HG03575 (cell line): ENCODE results near the gene POLR1F.
A peak's percentile ranks its signal among the peaks of the same experiment; 100 is the strongest.

Source experiments
- ATAC-seq: cut with Tn5 transposase; IDR thresholded peaks from one replicate; pipeline ENCODE4 v1.9.1; 2021; ENCODE audit not compliant: unreplicated experiment, insufficient number of reproducible peaks, low FRiP score; ENCODE audit errors: extremely low read depth

Gene POLR1F

DNA sequence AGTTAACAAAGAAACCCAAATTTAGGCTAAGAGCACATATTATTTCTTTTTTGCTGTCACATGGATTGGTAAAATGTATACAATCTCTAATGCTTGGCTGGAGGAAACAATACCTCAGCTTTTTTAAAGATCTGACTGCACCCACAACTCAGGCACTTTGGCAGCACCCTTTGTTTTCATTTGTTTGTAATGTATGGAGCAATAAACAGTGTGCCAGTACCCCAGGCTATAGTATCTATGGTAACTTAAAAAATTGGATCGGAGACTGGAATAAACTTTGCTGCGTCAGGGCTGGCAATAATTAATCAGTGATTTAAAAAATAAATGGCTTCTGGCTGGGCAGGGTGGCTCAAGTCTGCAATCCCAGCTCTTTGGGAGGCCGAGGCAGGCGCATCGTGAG lies 27.2 kb downstream of the POLR1F start:
- ATAC-seq, result no peak

DNA sequence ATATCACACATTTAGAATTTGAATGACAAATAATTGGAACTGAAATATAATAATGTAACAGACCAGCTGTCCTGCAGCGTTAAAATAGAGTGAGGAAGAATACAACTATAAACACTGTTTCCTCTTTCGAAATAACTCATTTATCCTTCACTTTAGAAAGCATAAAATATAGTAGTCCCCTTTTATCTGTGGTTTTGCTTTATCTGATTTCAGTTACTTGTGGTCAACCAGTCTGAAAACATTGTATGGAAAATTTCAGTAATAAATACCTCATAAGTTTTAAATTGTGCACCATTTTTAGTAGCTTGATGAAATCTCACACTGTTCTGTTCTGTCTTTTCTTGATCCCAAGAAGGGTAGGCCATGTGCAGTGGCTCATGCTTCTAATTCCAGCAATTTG lies 31.7 kb downstream of the POLR1F start:
- ATAC-seq, result peak; percentile 86

DNA sequence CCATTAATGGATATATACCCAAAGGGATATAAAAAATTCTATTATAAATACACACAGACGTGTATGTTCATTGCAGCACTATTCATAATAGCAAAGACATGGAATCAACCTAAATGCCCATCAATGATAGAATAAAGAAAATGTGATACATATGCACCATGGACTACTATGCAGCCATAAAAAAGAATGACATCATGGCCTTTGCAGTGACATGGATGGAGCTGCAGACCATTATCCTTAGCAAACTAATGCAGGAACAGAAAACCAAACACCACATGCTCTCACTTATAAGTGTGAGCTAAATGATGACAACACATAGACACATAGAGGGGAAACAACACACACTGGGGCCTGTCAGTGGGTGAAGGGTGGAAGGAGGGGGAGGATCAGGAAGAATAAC lies 33.0 kb downstream of the POLR1F start:
- ATAC-seq, result no peak

DNA sequence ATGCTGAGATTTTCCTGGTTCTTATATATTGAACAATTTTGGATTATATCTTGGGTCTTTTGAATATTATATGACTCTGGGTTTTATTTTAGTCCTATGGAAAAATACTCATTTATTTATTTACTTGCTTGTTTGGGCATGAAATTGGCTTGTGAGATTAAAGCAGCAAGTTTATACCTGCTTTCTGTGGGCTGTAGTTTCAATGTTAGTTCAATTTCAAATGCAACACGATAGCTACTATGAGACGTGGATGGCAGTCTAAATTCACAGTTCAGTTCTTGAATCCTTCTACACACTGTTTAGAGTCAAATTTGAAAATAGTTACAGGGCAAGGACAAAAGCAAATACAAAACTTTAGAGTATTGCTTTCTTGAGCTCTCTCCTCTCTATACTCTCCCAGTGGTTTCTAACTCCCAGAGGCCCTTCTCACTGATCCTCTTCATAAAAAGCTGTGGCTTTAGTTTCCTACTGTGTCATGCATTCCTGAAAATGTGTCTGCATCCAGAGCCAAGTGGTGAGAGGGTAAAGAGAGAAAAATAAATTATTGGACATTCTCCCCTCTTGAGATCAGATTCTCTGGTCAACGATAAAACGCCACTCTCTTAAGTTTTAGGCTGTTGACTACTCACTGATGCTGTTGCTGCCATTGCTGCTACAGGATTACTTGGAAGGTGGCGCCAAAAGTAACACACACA lies 34.4 kb downstream of the POLR1F start:
- ATAC-seq, result no peak

DNA sequence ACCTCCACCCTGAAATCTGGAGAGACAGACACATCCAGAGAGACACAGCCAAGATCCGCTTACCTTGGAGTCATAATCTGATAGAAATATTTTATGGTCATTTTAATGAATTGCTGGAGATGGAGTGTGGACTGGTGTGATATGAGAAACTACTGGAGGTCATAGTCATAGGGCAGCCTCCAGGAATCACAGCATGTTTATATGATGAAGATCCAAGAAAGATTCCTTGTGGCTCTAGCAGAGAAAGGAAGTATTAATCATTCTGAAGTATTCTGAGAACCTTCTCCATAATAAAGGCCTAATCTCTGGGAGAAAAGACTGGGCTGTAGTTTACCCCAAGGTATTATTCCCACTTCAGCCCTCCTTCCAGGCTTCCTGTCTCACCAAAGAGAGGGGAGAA lies 38.0 kb downstream of the POLR1F start:
- no peak for ATAC-seq

DNA sequence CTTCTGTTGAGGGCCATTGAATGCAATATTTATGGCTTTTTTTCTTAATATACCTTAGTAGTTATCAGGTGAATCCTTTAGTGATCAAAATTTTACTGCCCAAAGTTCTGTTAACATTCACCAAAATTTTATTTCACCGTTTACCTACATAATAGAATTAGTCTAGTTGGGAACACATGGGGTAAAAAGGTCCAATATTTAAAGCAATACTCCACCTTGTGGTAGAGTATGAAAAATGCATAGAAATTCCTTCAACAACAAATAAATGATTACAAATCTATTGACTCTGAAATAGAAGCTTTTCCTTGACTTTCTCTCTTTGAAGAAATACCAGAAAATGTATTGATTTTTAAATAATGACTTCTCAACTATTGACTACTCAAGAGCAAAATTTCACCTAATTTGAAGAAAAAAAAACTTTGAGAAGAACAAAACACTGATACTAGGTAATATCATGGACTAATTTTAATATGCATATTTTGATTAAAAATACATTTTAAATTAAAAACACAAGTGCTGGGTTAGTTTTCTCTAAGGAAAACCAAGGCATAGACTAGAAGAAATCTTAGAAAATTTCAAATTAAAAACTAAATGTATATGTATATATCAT lies 43.3 kb downstream of the POLR1F start:
- no peak for ATAC-seq

DNA sequence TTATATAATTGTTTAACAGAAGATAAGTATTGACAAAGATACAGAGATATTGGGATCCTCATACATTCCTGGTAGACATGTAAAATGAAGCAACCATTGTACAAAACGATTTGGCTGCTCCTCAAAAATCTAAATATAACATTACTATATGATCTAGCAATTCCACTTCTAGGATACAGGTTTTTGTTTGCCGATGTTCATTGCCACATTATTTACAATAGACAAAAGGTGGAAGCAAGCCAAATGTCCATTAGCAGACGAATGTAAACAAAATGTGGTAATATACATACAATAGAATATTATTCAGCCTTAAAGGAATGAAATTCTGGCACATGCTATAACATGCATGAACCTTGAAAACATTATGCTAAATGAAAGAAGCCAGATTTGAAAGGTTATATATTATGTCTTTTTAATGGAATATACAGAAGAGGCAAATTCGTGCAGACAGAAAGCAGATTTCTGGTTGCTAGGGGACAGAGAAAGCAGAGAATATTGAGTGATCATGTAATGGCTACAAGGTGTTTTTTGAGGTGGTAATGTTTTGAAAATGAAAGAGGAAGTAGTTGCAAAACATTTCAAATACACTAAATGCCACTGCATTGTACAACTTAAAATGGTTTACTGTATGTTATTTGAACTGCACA lies 44.9 kb downstream of the POLR1F start:
- peak; percentile 92 for ATAC-seq

DNA sequence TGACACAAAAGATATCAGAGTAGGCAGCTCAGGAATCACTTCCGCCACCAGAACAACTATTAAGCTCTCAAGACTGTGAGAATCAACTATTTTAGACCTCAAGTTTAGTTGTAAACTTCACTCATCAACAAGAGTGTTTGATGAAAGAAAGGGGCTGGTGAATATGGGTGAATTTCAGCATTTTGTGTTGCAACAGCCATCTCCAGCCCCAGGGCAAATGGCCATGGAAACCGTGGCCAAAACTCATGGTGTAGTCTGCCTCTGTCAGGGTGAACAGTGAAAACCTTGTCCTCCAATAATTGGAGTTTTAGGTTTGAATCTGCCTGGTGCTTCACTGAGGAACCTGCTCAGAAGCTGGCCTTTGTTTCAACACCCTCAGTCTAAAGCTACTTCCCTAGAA lies 60.0 kb downstream of the POLR1F start:
- no peak for ATAC-seq
